Fibroblast of skin of left biceps (primary cell): ENCODE results near the gene GPX3.

Source experiments
- DNase-seq, 2 experiments: peaks; one replicate each; pipeline ENCODE4 v3.0.0-alpha.2; 2013; ENCODE audit warnings: low read depth in 2 of 2

GPX3 gene

GRCh38 chr5:151076616-151077015, 56.2 kb downstream of the GPX3 start:
- no peak for DNase-seq

DNA sequence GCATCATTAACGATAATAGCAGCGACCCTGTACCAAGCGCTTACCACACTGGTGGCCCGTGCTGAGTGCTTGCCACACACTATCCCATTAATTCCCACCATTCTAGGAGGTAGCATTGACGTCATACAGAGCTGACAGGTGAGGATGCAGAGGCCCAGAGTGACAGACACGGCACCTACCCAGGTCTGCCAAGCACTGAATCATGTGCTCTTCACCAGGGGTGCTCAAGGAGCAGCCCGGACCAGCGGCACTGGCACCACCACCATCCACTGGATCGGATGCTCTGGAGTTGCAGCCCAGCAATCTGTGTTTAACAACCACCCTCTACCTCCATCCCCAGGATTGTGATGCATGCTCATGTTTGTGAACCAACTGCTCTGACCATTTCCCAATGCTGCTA, 57.0 kb downstream of the GPX3 start:
- no peak for DNase-seq

- DNase-seq, result no peak
Observed at GRCh38 chr5:151077967-151078366, 57.6 kb downstream of the GPX3 start.
